GM12878 (cell line): Measurements from ENCODE around the gene RASAL3. TPM values are rescaled to one million over a fixed set of nuclear protein-coding genes. Genes with fewer than 3 reads are reported as not detected.

Experiments used
- ATAC-seq: fragments of 200-7000 bp; cut with Tn5 transposase; 3 replicates; pipeline ENCODE4 v1.9.1; 2020; ENCODE audit warnings: mild to moderate bottlenecking, moderate library complexity
- BruUV-seq: library from RNA; stranded (reverse); fragments of 400-500 nt; replicated peaks from 2 replicates; lab custom pipeline; 2021; lab: Mats Ljungman, UMichigan
- CTCF ChIA-PET: fragments of 300-600 bp; sonication (Branson Sonifier 250); formaldehyde crosslinking; extraction: SDS; loops from one replicate; lab custom pipeline; 2021; ENCODE audit warnings: inconsistent platforms; lab: Yijun Ruan, JAX
- POLR2A ChIA-PET: fragments of 350-600 bp; formaldehyde crosslinking; extraction: SDS; loops from one replicate; lab custom pipeline; 2021; ENCODE audit warnings: inconsistent platforms; lab: Charles Lee
- RAD21 ChIA-PET: fragments of 300-600 bp; sonication (Branson Sonifier 250); formaldehyde crosslinking; loops from one replicate; lab custom pipeline; 2023; ENCODE audit warnings: antibody characterized with exemption; ENCODE audit not compliant: unreplicated experiment; lab: Charles Lee
- SMC1A ChIA-PET: fragments of 300-600 bp; sonication (Branson Sonifier 250); formaldehyde crosslinking; loops from one replicate; lab custom pipeline; 2023; ENCODE audit not compliant: unreplicated experiment, uncharacterized antibody; lab: Charles Lee
- DNase-seq: peaks from one replicate; pipeline ENCODE4 v3.0.0-alpha.2; 2011; ENCODE audit warnings: low read depth, low spot score
- FAIRE-seq: peaks from 3 replicates; lab custom pipeline; 2011; peaks lifted over from hg19 to GRCh38; lab: Jason Lieb, UNC
- H2AFZ ChIP-seq: 2 replicates; pipeline ENCODE4 v1.6.0; 2011; ENCODE audit warnings: low read depth, low read length, control low read depth; ENCODE audit not compliant: control insufficient read depth
- H3K27ac ChIP-seq: 2 replicates; pipeline ENCODE4 v1.5.1; 2011; ENCODE audit warnings: control low read depth; ENCODE audit not compliant: control insufficient read depth, insufficient read depth
- H3K27me3 ChIP-seq, 2 experiments: replicated peaks in 1 of 2; 2 replicates each; pipeline versions ENCODE4 v1.6.0 to v1.6.1; 2011; ENCODE audit warnings: low read length in 1 of 2; ENCODE audit not compliant: control insufficient read depth in 2 of 2, insufficient read depth in 2 of 2
- H3K36me3 ChIP-seq, 2 experiments: 2 replicates each; pipeline ENCODE4 v1.5.1; 2011; ENCODE audit warnings: low read length in 1 of 2; ENCODE audit not compliant: control insufficient read depth in 2 of 2, insufficient read depth in 2 of 2
- H3K4me1 ChIP-seq: 2 replicates; pipeline ENCODE4 v1.6.1; 2011; ENCODE audit warnings: mild to moderate bottlenecking, low read length, moderate library complexity, mixed read lengths; ENCODE audit not compliant: control insufficient read depth, insufficient read depth
- H3K4me2 ChIP-seq: 2 replicates; pipeline ENCODE4 v1.6.0; 2011; ENCODE audit warnings: control low read depth; ENCODE audit not compliant: control insufficient read depth, insufficient read depth
- H3K4me3 ChIP-seq: fragments of 200-600 bp; sonication (generic); 2 replicates; pipeline ENCODE4 v1.5.1; 2016
- H3K79me2 ChIP-seq: 2 replicates; pipeline ENCODE4 v1.6.0; 2011; ENCODE audit warnings: low read length; ENCODE audit not compliant: control insufficient read depth, insufficient read depth
- H3K9ac ChIP-seq: 2 replicates; pipeline ENCODE4 v1.8.0; 2011; ENCODE audit warnings: low read length, control low read depth, mixed read lengths; ENCODE audit not compliant: control insufficient read depth, insufficient read depth
- H3K9me3 ChIP-seq: replicated peaks from 3 replicates; pipeline ENCODE4 v1.5.1; 2011; ENCODE audit warnings: mild to moderate bottlenecking, low read length; ENCODE audit not compliant: control insufficient read depth, insufficient read depth
- H4K20me1 ChIP-seq: 2 replicates; pipeline ENCODE4 v1.6.0; 2011; ENCODE audit not compliant: control insufficient read depth, insufficient read depth
- BMI1 ChIP-seq: fragments of 450-650 bp; IDR thresholded peaks from 2 replicates; pipeline ENCODE4 v1.6.1; 2016; ENCODE audit warnings: mild to moderate bottlenecking, moderate library complexity, borderline replicate concordance
- CBX3 ChIP-seq: fragments of 200-600 bp; sonication (generic); IDR thresholded peaks from 2 replicates; pipeline ENCODE4 v1.6.1; 2016; ENCODE audit warnings: low read depth, borderline replicate concordance
- IRF3 ChIP-seq: fragments of 450-650 bp; IDR thresholded peaks from 2 replicates; pipeline ENCODE4 v1.6.1; 2014; ENCODE audit warnings: mild to moderate bottlenecking
- PML ChIP-seq: IDR thresholded peaks from 2 replicates; pipeline ENCODE4 v1.6.1; 2012; ENCODE audit warnings: low read length, inconsistent platforms
- SREBF2 ChIP-seq: IDR thresholded peaks from 2 replicates; pipeline ENCODE4 v1.6.1; 2012; ENCODE audit warnings: mild to moderate bottlenecking, low read length
- TARDBP ChIP-seq: IDR thresholded peaks from 2 replicates; pipeline ENCODE4 v1.6.1; 2016; ENCODE audit warnings: borderline replicate concordance
- TCF3 ChIP-seq: IDR thresholded peaks from 2 replicates; pipeline ENCODE4 v1.6.1; 2012; ENCODE audit warnings: low read depth, mild to moderate bottlenecking, low read length, borderline replicate concordance; ENCODE audit not compliant: insufficient read depth
- YBX1 ChIP-seq: fragments of 450-650 bp; IDR thresholded peaks from 2 replicates; pipeline ENCODE4 v1.6.1; 2016; ENCODE audit warnings: antibody characterized with exemption
- ZNF24 ChIP-seq: fragments of 450-650 bp; IDR thresholded peaks from 2 replicates; pipeline ENCODE4 v1.6.1; 2017; ENCODE audit warnings: antibody characterized with exemption, mild to moderate bottlenecking
- ZNF687 ChIP-seq: fragments of 450-650 bp; IDR thresholded peaks from 2 replicates; pipeline ENCODE4 v1.6.1; 2017; ENCODE audit warnings: mild to moderate bottlenecking, moderate library complexity
- WGBS: methylation state at CpG from one replicate; pipeline ENCODE4 v1.1.6; 2016; ENCODE audit warnings: low lambda C conversion rate; ENCODE audit not compliant: insufficient replicate concordance, insufficient coverage; ENCODE audit errors: missing lambda C conversion rate; 5-methylcytosine and 5-hydroxymethylcytosine counted together
- in situ Hi-C: fragments of 300-500 bp; cut with MboI; formaldehyde crosslinking; loops from 9 replicates; pipeline ENCODE4 v1.14.3; 2018; ENCODE audit warnings: mixed read lengths
- intact Hi-C: fragments of 100-400 bp; cut with micrococcal nuclease; formaldehyde crosslinking; loops from one replicate; pipeline ENCODE4 v1.14.2; 2022; ENCODE audit not compliant: unreplicated experiment
- polyA plus RNA-seq, 11 experiments: library from polyadenylated mRNA; depleted of rRNA in 4 of 11; unstranded in 6 of 11; stranded (reverse) in 5 of 11; fragments of >200 nt; fragmentation: Nextera tagmentation in 4 of 11; fragmentation: Illumina TruSeq in 1 of 11; extraction: Ambion mirVana in 4 of 11; extraction: Trizol in 1 of 11; gene quantifications; 1 replicate in 1 of 11; 2 replicates in 10 of 11; pipeline versions ENCODE4 v1.2.1 to v1.2.3, GENCODE V29; 2011 to 2016; ENCODE audit warnings: inconsistent platforms in 2 of 11, missing spikeins in 2 of 11, low read depth in 1 of 11
- total RNA-seq, 4 experiments: library from RNA; depleted of rRNA in 3 of 4; stranded (reverse); fragments of >200 nt in 3 of 4; fragmentation: Illumina TruSeq in 1 of 4; extraction: Trizol in 1 of 4; gene quantifications; 2 replicates each; pipeline versions ENCODE4 v1.2.1 to v1.2.3, GENCODE V29; 2013 to 2021

RASAL3 gene
- total and polyA plus RNA-seq, 10 of the 15 experiments (the other 5 are each of a cell fraction or from before 2014, with no cell fraction given): 1.7 to 81.3 (median 23.2) TPM

- Histone ChIP-seq H3K4me2 (no peak overlapping the region), H3K9me3 (no peaks in the 10 kb centered on the region; the same call in 2 of the 3 replicates), H3K79me2 (peaks cover 4% of the 10 kb centered on the region), H3K4me3 (no peak overlapping the region), H3K4me1 (no peaks in the 10 kb centered on the region), H3K27ac (no peak overlapping the region), H3K36me3 (peaks cover 14 to 46% of the 10 kb centered on the region in 2 experiments), H2AFZ (no peak overlapping the region), H3K9ac (no peak overlapping the region), H3K27me3 (no peaks in the 10 kb centered on the region), H4K20me1 (no peaks in the 10 kb centered on the region)
- FAIRE-seq: no peak
- ChIA-PET RAD21 (no interaction called here), POLR2A (no interaction called here), SMC1A (no interaction called here), CTCF (no interaction called here)
- 96% methylated on average over 29 of the region's 38 CpGs for WGBS
- no peak for DNase-seq
- TF ChIP-seq CBX3 (no peak), ZNF24 (no peak), YBX1 (no peak), TARDBP (no peak), PML (no peak), TCF3 (no peak), BMI1 (no peak), ZNF687 (no peak), SREBF2 (no peak), IRF3 (no peak)
- intact Hi-C loops: no loop called here
- no peak for ATAC-seq
- in situ Hi-C loops: loop anchor here (5.0 kb wide), 1 partner anchor 133 kb away; no protein-coding TSS in a partner anchor
- no TSS peak for BruUV-seq
These were observed 39.6 kb downstream of the RASAL3 start for GRCh38 chr19:15424692-15425272.
